NAMALWA (cell line): Measurements from ENCODE around the gene SLC25A48.

Experiments
- DNase-seq: peaks from one replicate; pipeline ENCODE4 v3.0.0-alpha.2; 2015; ENCODE audit warnings: low spot score

The SLC25A48 gene

GRCh38 chr5:135881244-135881643, 46.8 kb downstream of the SLC25A48 start:
- no peak for DNase-seq

- no peak for DNase-seq
These were observed 47.4 kb downstream of the SLC25A48 start for GRCh38 chr5:135881819-135882218.

GRCh38 chr5:135883026-135883425, 48.6 kb downstream of the SLC25A48 start:
- DNase-seq, result no peak

- peak; percentile 19 for DNase-seq
These were observed 49.0 kb downstream of the SLC25A48 start for GRCh38 chr5:135883441-135883840.

GRCh38 chr5:135885031-135885430, 50.6 kb downstream of the SLC25A48 start:
- no peak for DNase-seq

GRCh38 chr5:135886136-135886535, 51.7 kb downstream of the SLC25A48 start:
- DNase-seq, result no peak

GRCh38 chr5:135887447-135887864, 53.0 kb downstream of the SLC25A48 start:
- DNase-seq, result peak; percentile 82

GRCh38 chr5:135887881-135888614, 53.6 kb downstream of the SLC25A48 start:
- peak; percentile 3 for DNase-seq

- no peak for DNase-seq
These were observed 55.8 kb downstream of the SLC25A48 start for GRCh38 chr5:135890296-135890695.

GRCh38 chr5:135890867-135891266, 56.4 kb downstream of the SLC25A48 start:
- peak; percentile 5 for DNase-seq

GRCh38 chr5:135891268-135891667, 56.8 kb downstream of the SLC25A48 start:
- no peak for DNase-seq

GRCh38 chr5:135891791-135892190, 57.3 kb downstream of the SLC25A48 start:
- peak; percentile 11 for DNase-seq

GRCh38 chr5:135894276-135894675, 59.8 kb downstream of the SLC25A48 start:
- no peak for DNase-seq

GRCh38 chr5:135894789-135895188, 60.3 kb downstream of the SLC25A48 start:
- DNase-seq, result no peak

- no peak for DNase-seq
These were observed 61.1 kb downstream of the SLC25A48 start, which contains the start of gene IL9 for GRCh38 chr5:135895474-135896006. Gene IL9, minus strand, starts transcription at chr5:135895841. Its CDS starts 25 bp downstream, at chr5:135895816.

GRCh38 chr5:135898651-135899050, 64.2 kb downstream of the SLC25A48 start:
- DNase-seq, result no peak

GRCh38 chr5:135900276-135900675, 65.8 kb downstream of the SLC25A48 start:
- no peak for DNase-seq

- DNase-seq, result no peak
These were observed 67.2 kb downstream of the SLC25A48 start for GRCh38 chr5:135901633-135902032.

- DNase-seq, result no peak
These were observed 70.7 kb downstream of the SLC25A48 start for GRCh38 chr5:135905144-135905543.

GRCh38 chr5:135913713-135914626, 79.5 kb downstream of the SLC25A48 start:
- DNase-seq, result no peak

- DNase-seq, result no peak
These were observed 81.1 kb downstream of the SLC25A48 start for GRCh38 chr5:135915466-135916001.

GRCh38 chr5:135916638-135917263, 82.3 kb downstream of the SLC25A48 start:
- no peak for DNase-seq
